Glutamatergic neuron (in vitro differentiated cells): Measurements from ENCODE around the gene SENP6. TPM values are rescaled to one million over a fixed set of nuclear protein-coding genes. Genes with fewer than 3 reads are reported as not detected.
"Not testable (repeated sequence)": the region's sequence is repeated elsewhere in the genome, so short reads cannot be mapped to it uniquely, and the experiment has no call there.

ENCODE experiments used
- DNase-seq: peaks from one replicate; pipeline ENCODE4 v3.0.0; 2022
- H3K27ac Mint-ChIP-seq: one replicate; pipeline ENCODE4 v1.8.0; 2020; ENCODE audit warnings: mild to moderate bottlenecking, mixed read lengths, inconsistent platforms; ENCODE audit not compliant: unreplicated experiment
- H3K27me3 Mint-ChIP-seq: one replicate; pipeline ENCODE4 v1.8.0; 2020; ENCODE audit warnings: mild to moderate bottlenecking, moderate library complexity, mixed read lengths, inconsistent platforms; ENCODE audit not compliant: unreplicated experiment
- H3K36me3 Mint-ChIP-seq: one replicate; pipeline ENCODE4 v1.8.0; 2020; ENCODE audit warnings: mild to moderate bottlenecking, mixed read lengths, inconsistent platforms; ENCODE audit not compliant: unreplicated experiment
- H3K4me1 Mint-ChIP-seq: one replicate; pipeline ENCODE4 v1.8.0; 2020; ENCODE audit warnings: mild to moderate bottlenecking, low read depth, mixed read lengths, inconsistent platforms; ENCODE audit not compliant: unreplicated experiment
- H3K4me3 Mint-ChIP-seq: one replicate; pipeline ENCODE4 v1.8.0; 2020; ENCODE audit warnings: mild to moderate bottlenecking, mixed read lengths, inconsistent platforms; ENCODE audit not compliant: unreplicated experiment
- H3K9me3 Mint-ChIP-seq: one replicate; pipeline ENCODE4 v1.8.0; 2020; ENCODE audit warnings: mild to moderate bottlenecking, moderate library complexity, mixed read lengths, inconsistent platforms; ENCODE audit not compliant: unreplicated experiment
- total RNA-seq: library from RNA; stranded (reverse); fragmentation: NEBNext Ultra II Directional; extraction: Animal tissue kit (Norgen Biotek cat#: 25700); gene quantifications from one replicate; pipeline ENCODE4 v1.2.1, GENCODE V29; 2021; ENCODE audit not compliant: unreplicated experiment
- TF ChIP-seq, protein P1 (sequence below): fragments of 200-600 bp; sonication (generic); IDR thresholded peaks from one replicate; pipeline ENCODE4 v1.5.0; 2021; ENCODE audit not compliant: partially characterized antibody, unreplicated experiment

The SENP6 gene
- total RNA-seq, 1 donor from 2014 or later: 113 TPM

DNA sequence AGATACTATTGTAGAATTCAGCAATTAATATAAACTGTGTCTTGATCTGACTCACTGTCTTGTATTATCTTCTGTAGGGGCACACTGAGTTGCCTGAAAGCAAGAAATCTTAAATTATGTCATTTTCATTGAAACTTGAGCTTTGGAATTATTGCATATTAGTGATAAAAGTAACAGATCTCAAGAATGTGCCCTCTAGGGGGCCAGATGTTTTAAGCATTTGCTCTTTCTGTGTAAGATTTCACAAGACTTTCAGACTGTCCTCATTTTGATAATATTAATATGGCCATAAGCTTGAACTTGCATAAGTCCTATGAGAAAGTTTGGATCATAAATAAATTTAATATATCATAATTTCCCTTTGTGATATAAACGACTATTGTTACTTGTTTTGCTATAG is 91.9 kb downstream of the SENP6 start:
- Mint-ChIP-seq H3K36me3 (no peaks in the 10 kb centered on the region), H3K4me1 (no peaks in the 10 kb centered on the region), H3K4me3 (no peak overlapping the region), H3K9me3 (no peaks in the 10 kb centered on the region), H3K27ac (no peak overlapping the region), H3K27me3 (peaks cover 5% of the 10 kb centered on the region)
- DNase-seq: no peak
- TF ChIP-seq, protein P1, sequence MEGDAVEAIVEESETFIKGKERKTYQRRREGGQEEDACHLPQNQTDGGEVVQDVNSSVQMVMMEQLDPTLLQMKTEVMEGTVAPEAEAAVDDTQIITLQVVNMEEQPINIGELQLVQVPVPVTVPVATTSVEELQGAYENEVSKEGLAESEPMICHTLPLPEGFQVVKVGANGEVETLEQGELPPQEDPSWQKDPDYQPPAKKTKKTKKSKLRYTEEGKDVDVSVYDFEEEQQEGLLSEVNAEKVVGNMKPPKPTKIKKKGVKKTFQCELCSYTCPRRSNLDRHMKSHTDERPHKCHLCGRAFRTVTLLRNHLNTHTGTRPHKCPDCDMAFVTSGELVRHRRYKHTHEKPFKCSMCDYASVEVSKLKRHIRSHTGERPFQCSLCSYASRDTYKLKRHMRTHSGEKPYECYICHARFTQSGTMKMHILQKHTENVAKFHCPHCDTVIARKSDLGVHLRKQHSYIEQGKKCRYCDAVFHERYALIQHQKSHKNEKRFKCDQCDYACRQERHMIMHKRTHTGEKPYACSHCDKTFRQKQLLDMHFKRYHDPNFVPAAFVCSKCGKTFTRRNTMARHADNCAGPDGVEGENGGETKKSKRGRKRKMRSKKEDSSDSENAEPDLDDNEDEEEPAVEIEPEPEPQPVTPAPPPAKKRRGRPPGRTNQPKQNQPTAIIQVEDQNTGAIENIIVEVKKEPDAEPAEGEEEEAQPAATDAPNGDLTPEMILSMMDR: no peak

DNA sequence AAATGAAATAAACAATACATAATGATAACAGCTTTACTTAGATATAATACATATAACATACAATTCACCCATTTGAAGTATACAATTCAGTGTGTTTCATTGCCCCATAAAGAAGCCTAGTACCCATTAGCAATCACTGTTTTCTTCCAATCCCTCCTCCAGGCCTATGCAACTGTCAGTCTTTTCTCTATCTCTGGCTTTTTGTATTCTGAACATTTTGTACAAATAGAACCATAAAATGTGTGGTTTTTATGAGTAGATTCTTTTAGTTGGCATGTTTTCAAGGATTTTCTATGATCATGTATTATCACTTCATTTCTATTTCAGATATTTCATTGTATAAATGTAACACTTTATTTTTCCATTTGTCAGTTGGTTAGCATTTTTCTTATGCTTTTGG is 92.7 kb downstream of the SENP6 start:
- Mint-ChIP-seq H3K4me3 (no peak overlapping the region), H3K9me3 (no peaks in the 10 kb centered on the region), H3K4me1 (no peaks in the 10 kb centered on the region), H3K36me3 (no peaks in the 10 kb centered on the region), H3K27ac (no peak overlapping the region), H3K27me3 (peaks cover 5% of the 10 kb centered on the region)
- DNase-seq: no peak
- TF ChIP-seq, protein P1: no peak

DNA sequence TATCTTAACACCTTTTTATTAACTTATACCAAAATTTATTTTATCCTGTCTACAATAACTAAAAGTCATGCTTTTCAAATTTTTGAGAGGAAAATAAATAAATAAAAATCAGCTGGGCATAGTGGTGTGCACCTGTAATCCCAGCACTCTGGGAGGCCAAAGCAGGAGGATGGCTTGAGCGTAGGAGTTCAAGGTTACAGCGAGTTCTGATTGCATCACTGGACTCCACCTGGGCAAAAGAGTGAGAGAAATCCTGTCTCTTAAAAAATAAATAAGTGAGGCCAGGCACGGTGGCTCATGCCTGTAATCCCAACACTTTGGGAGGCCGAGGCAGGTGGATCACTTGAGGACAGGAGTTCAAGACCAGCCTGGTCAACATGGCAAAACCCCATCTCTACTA is 106.7 kb downstream of the SENP6 start:
- not testable (repeated sequence) for DNase-seq, H3K9me3 Mint-ChIP-seq, H3K4me3 Mint-ChIP-seq, H3K36me3 Mint-ChIP-seq, H3K4me1 Mint-ChIP-seq, H3K27ac Mint-ChIP-seq, H3K27me3 Mint-ChIP-seq

DNA sequence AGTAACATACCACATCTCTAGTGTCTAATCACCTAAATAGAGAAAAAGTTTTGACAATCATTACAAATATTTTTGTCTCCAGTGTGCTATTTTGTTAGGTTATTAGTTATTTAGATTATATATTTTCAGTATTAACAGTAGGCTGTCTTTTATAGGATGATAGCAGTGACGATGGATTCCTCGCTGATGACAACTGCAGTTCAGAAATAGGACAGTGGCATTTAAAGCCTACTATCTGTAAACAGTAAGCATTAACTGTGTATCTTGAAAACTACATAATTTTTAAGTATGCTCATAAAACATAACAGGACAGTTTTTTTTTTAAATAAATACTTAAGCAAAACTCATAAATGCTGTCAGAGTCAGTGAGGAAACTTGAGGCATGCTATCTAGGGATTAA is 109.5 kb downstream of the SENP6 start:
- Mint-ChIP-seq H3K4me1 (no peaks in the 10 kb centered on the region), H3K4me3 (no peak overlapping the region), H3K27ac (no peak overlapping the region), H3K9me3 (no peaks in the 10 kb centered on the region), H3K27me3 (no peaks in the 10 kb centered on the region), H3K36me3 (no peaks in the 10 kb centered on the region)
- no peak for DNase-seq
- TF ChIP-seq, protein P1: no peak

DNA sequence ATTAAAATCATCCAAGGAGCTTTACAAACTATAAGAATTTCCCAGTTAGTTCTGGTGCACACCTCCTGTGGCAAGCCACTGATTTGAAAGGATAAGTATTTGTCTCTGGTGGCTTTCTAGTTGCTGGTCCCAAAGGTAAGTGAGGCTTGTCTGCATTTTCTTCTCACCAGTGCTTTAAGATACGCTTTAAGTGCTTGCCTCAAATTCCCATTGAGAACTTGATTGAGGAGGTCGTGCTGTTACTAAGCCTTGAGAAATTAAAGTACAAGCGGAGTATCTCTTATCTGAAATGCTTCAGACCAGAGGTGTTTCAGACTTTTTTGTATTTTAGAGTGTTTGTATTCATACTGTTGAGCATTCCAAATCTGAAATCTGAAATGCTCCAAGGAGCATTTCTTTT is 117.5 kb downstream of the SENP6 start:
- Mint-ChIP-seq H3K4me1 (no peaks in the 10 kb centered on the region), H3K27ac (no peak overlapping the region), H3K4me3 (no peak overlapping the region), H3K27me3 (peaks cover under 1% of the 10 kb centered on the region), H3K9me3 (no peaks in the 10 kb centered on the region), H3K36me3 (no peaks in the 10 kb centered on the region)
- no peak for DNase-seq
- TF ChIP-seq, protein P1: no peak

DNA sequence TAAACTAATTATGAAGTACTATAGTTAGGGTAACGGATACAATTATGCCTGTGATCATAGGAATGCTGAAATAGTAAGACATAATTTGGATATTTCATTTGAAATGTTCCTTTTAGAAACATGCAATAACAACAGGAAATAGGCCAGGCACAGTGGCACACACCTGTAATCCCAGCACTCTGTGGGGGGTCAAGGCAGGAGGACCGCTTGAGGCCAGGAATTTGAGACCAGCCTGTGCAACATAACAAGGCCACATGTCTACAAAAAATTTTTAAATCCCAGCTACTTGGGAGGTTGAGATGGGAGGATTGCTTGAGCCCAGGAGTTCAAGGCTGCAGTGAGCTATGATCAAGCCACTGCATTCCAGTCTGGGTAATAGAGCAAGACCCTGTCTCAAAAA is 121.7 kb downstream of the SENP6 start:
- no peak for DNase-seq
- H3K4me1 Mint-ChIP-seq: no peaks in the 10 kb centered on the region
- H3K36me3 Mint-ChIP-seq: no peaks in the 10 kb centered on the region
- peaks cover 3% of the 10 kb centered on the region for H3K27me3 Mint-ChIP-seq
- TF ChIP-seq, protein P1: no peak
- H3K27ac Mint-ChIP-seq: no peak overlapping the region
- no peaks in the 10 kb centered on the region for H3K9me3 Mint-ChIP-seq
- no peak overlapping the region for H3K4me3 Mint-ChIP-seq
